ENCODE measurements around the gene TNRC6B.

- TF ChIP-seq CTCF (IDR thresholded peaks at IDR 0.05) = peak in 1 of 4 experiments; percentile 16
- TF ChIP-seq POLR2AphosphoS5 (IDR thresholded peaks at IDR 0.05) = no peak
- TF ChIP-seq POLR2A (IDR thresholded peaks at IDR 0.05) = no peak
Measured at GRCh38 chr22:40156001-40156516, 21.7 kb upstream of the TNRC6B start.
